Measurements from ENCODE around the gene DCDC2C. TPM values are rescaled to one million over a fixed set of nuclear protein-coding genes. Genes with fewer than 3 reads are reported as not detected.

The DCDC2C gene
- total RNA-seq, 2 donors from 2014 or later, result 5.9 TPM; not detected in 1

GRCh38 chr2:3830796-3831195 lies 127.4 kb downstream of the DCDC2C start:
- no peak overlapping the region for H3K27ac ChIP-seq
- no peaks in the 10 kb centered on the region for H3K36me3 ChIP-seq
- no peaks in the 10 kb centered on the region for H3K4me1 ChIP-seq (replicated peaks)
- no peaks in the 10 kb centered on the region for H3K9me3 ChIP-seq
- TF ChIP-seq POLR2A (IDR thresholded peaks at IDR 0.05), result no peak
- no peak for TF ChIP-seq POLR2AphosphoS5 (IDR thresholded peaks at IDR 0.05)
- TF ChIP-seq, protein P1, sequence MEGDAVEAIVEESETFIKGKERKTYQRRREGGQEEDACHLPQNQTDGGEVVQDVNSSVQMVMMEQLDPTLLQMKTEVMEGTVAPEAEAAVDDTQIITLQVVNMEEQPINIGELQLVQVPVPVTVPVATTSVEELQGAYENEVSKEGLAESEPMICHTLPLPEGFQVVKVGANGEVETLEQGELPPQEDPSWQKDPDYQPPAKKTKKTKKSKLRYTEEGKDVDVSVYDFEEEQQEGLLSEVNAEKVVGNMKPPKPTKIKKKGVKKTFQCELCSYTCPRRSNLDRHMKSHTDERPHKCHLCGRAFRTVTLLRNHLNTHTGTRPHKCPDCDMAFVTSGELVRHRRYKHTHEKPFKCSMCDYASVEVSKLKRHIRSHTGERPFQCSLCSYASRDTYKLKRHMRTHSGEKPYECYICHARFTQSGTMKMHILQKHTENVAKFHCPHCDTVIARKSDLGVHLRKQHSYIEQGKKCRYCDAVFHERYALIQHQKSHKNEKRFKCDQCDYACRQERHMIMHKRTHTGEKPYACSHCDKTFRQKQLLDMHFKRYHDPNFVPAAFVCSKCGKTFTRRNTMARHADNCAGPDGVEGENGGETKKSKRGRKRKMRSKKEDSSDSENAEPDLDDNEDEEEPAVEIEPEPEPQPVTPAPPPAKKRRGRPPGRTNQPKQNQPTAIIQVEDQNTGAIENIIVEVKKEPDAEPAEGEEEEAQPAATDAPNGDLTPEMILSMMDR (IDR thresholded peaks at IDR 0.05), result no peak
- 84% methylated on average over 6 of the region's 6 CpGs for WGBS
- no peak overlapping the region for H3K4me3 ChIP-seq
- H3K27me3 ChIP-seq (replicated peaks; ENCODE audit: insufficient read depth), result no peaks in the 10 kb centered on the region
- intact Hi-C loops (cut with DNase I), result no loop called here
- DNase-seq (ENCODE audit: low spot score), result no peak

- 87% methylated on average over 7 of the region's 7 CpGs for WGBS
- H3K4me3 ChIP-seq, result no peak overlapping the region
- H3K27me3 ChIP-seq (replicated peaks; ENCODE audit: insufficient read depth), result no peaks in the 10 kb centered on the region
- no peak overlapping the region for H3K27ac ChIP-seq
- no peaks in the 10 kb centered on the region for H3K36me3 ChIP-seq
- H3K4me1 ChIP-seq (replicated peaks), result no peaks in the 10 kb centered on the region
- TF ChIP-seq POLR2A (IDR thresholded peaks at IDR 0.05), result no peak
- TF ChIP-seq POLR2AphosphoS5 (IDR thresholded peaks at IDR 0.05), result no peak
- TF ChIP-seq, protein P1 (IDR thresholded peaks at IDR 0.05), result no peak
- intact Hi-C loops (cut with DNase I), result no loop called here
- no peaks in the 10 kb centered on the region for H3K9me3 ChIP-seq
- no peak for DNase-seq (ENCODE audit: low spot score)
Measured at GRCh38 chr2:3837086-3837485, 133.7 kb downstream of the DCDC2C start.

- intact Hi-C loops (cut with DNase I), result no loop called here
- DNase-seq (ENCODE audit: low spot score), result no peak
- H3K36me3 ChIP-seq, result no peaks in the 10 kb centered on the region
- TF ChIP-seq POLR2AphosphoS5 (IDR thresholded peaks at IDR 0.05) (no peak), POLR2A (IDR thresholded peaks at IDR 0.05) (no peak)
- TF ChIP-seq, protein P1 (IDR thresholded peaks at IDR 0.05), result no peak
- H3K27me3 ChIP-seq (replicated peaks; ENCODE audit: insufficient read depth), result no peaks in the 10 kb centered on the region
- no peak overlapping the region for H3K4me3 ChIP-seq
- H3K9me3 ChIP-seq, result no peaks in the 10 kb centered on the region
- no peaks in the 10 kb centered on the region for H3K4me1 ChIP-seq (replicated peaks)
- 94% methylated on average over 3 of the region's 3 CpGs for WGBS
- no peak overlapping the region for H3K27ac ChIP-seq
Measured at GRCh38 chr2:3838348-3838747, 135.0 kb downstream of the DCDC2C start.

DNA sequence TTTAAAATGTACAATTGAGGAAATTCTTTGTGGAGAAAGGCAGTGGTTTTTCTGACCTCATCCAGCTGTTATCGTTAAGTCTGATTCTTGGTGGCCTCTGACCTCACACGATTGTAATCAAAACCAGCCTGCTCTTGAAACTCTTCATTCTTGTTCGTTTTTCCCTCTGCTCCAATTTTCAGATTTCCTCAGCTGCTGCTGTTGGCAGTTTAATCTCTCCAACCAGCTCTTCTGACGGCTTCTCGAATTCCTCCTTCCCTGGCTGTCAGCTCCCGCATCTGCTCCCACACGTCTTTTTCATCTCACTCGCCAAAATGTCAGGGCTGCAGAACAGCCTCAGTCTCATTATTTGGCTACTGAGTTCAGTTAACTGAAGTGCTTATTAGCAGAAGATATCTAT lies 136.1 kb downstream of the DCDC2C start:
- Histone ChIP-seq H3K27me3 (replicated peaks; ENCODE audit: insufficient read depth) (no peaks in the 10 kb centered on the region), H3K9me3 (no peaks in the 10 kb centered on the region), H3K4me3 (no peak overlapping the region), H3K27ac (no peak overlapping the region), H3K4me1 (replicated peaks) (no peaks in the 10 kb centered on the region), H3K36me3 (no peaks in the 10 kb centered on the region)
- intact Hi-C loops (cut with DNase I), result no loop called here
- WGBS, result 21% methylated on average over 8 of the region's 8 CpGs
- TF ChIP-seq, protein P1 (IDR thresholded peaks at IDR 0.05), result no peak
- TF ChIP-seq POLR2A (IDR thresholded peaks at IDR 0.05) (no peak), POLR2AphosphoS5 (IDR thresholded peaks at IDR 0.05) (no peak)
- no peak for DNase-seq (ENCODE audit: low spot score)

DNA sequence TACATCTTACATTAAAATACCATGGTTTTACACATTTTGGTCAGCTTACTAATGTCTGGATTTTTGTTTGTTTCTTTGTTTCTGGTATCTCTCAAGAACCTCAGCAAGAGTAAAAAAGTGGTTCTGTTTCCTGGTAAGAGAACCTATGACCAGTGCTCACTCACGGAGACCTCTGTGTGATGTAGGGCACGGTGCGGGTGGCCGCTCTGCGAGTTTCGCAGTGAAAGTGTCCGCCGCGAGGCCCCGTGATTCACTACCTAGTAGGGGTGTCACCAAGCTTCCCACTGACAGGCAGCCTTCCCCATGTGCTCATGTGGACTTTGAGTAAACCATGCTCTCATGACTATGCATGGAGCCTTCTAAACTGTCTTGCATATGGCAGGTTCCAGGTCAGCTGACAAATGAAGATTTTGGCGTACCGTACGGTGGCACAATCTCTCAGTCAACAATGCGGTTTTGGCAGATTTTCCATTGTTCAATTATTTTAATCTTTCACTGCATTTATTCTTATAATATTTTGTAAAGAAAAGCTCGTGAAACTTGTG lies 137.3 kb downstream of the DCDC2C start:
- intact Hi-C loops (cut with DNase I), result no loop called here
- Histone ChIP-seq H3K27me3 (replicated peaks; ENCODE audit: insufficient read depth) (no peaks in the 10 kb centered on the region), H3K36me3 (no peaks in the 10 kb centered on the region), H3K4me3 (no peak overlapping the region), H3K27ac (no peak overlapping the region), H3K4me1 (replicated peaks) (no peaks in the 10 kb centered on the region), H3K9me3 (no peaks in the 10 kb centered on the region)
- WGBS, result 96% methylated on average over 15 of the region's 15 CpGs
- no peak for DNase-seq (ENCODE audit: low spot score)
- TF ChIP-seq POLR2A (IDR thresholded peaks at IDR 0.05) (no peak), POLR2AphosphoS5 (IDR thresholded peaks at IDR 0.05) (no peak)
- TF ChIP-seq, protein P1 (IDR thresholded peaks at IDR 0.05), result no peak

All from prostate gland (tissue), 2 donors.